CD4-positive, alpha-beta memory T cell (primary cell): ENCODE results near the gene FBRS. TPM values are rescaled to one million over a fixed set of nuclear protein-coding genes. Genes with fewer than 3 reads are reported as not detected.
"Not testable (repeated sequence)": the region's sequence is repeated elsewhere in the genome, so short reads cannot be mapped to it uniquely, and the experiment has no call there.

ENCODE experiments used
- CTCF ChIA-PET: fragments of 350-600 bp; sonication (Branson Sonifier 250); formaldehyde crosslinking; loops from one replicate; lab custom pipeline; 2021; ENCODE audit warnings: inconsistent platforms; ENCODE audit not compliant: partially characterized antibody; lab: Charles Lee
- POLR2A ChIA-PET: fragments of 350-600 bp; sonication (Branson Sonifier 250); formaldehyde crosslinking; loops from one replicate; lab custom pipeline; 2021; ENCODE audit not compliant: partially characterized antibody; lab: Charles Lee
- DNase-seq, 5 donors: peaks; one replicate each; pipeline versions ENCODE4 v3.0.0 to v3.0.0-alpha.2; 2020 to 2022; ENCODE audit warnings: mixed read lengths in 1 of 5
- H3K27ac ChIP-seq: one replicate; pipeline ENCODE4 v1.7.0; 2013; ENCODE audit warnings: low read depth, low read length
- H3K27me3 ChIP-seq: 2 replicates; pipeline ENCODE4 v1.7.0; 2013; ENCODE audit warnings: mild to moderate bottlenecking, low read length, moderate library complexity; ENCODE audit not compliant: insufficient read depth
- H3K36me3 ChIP-seq: 2 replicates; pipeline ENCODE4 v1.7.0; 2013; ENCODE audit warnings: mild to moderate bottlenecking, low read length, moderate library complexity; ENCODE audit not compliant: insufficient read depth
- H3K4me1 ChIP-seq: 2 replicates; pipeline ENCODE4 v1.7.0; 2013; ENCODE audit warnings: mild to moderate bottlenecking, low read length, moderate library complexity; ENCODE audit not compliant: insufficient read depth
- H3K4me3 ChIP-seq, 2 donors: one replicate each; pipeline ENCODE4 v1.7.0; 2013; ENCODE audit warnings: low read length in 2 of 2, mild to moderate bottlenecking in 1 of 2
- H3K9me3 ChIP-seq, 2 donors: one replicate each; pipeline ENCODE4 v1.7.0; 2013; ENCODE audit warnings: low read length in 2 of 2, control low read depth in 1 of 2; ENCODE audit not compliant: control insufficient read depth in 1 of 2
- H3K27ac Mint-ChIP-seq, 7 donors: one replicate each; pipeline ENCODE4 v1.8.0; 2020 to 2021; ENCODE audit warnings: mixed read lengths in 7 of 7, mild to moderate bottlenecking in 6 of 7, inconsistent platforms in 3 of 7, moderate library complexity in 3 of 7
- H3K27me3 Mint-ChIP-seq, 2 donors: one replicate each; pipeline ENCODE4 v1.8.0; 2020 to 2021; ENCODE audit warnings: mixed read lengths in 2 of 2
- H3K36me3 Mint-ChIP-seq, 2 donors: one replicate each; pipeline ENCODE4 v1.8.0; 2020 to 2021; ENCODE audit warnings: mixed read lengths in 2 of 2, inconsistent platforms in 1 of 2, mild to moderate bottlenecking in 1 of 2
- H3K4me1 Mint-ChIP-seq, 4 donors: one replicate each; pipeline ENCODE4 v1.8.0; 2020 to 2021; ENCODE audit warnings: mixed read lengths in 4 of 4, mild to moderate bottlenecking in 1 of 4
- H3K4me3 Mint-ChIP-seq, 8 donors: one replicate each; pipeline ENCODE4 v1.8.0; 2020 to 2021; ENCODE audit warnings: mixed read lengths in 8 of 8, mild to moderate bottlenecking in 7 of 8, moderate library complexity in 6 of 8, inconsistent platforms in 3 of 8
- H3K9me3 Mint-ChIP-seq, 8 donors: one replicate each; pipeline ENCODE4 v1.8.0; 2020 to 2021; ENCODE audit warnings: mixed read lengths in 8 of 8, mild to moderate bottlenecking in 5 of 8, inconsistent platforms in 3 of 8, moderate library complexity in 1 of 8
- intact Hi-C: fragments of 100-400 bp; cut with micrococcal nuclease; formaldehyde crosslinking; loops from one replicate; pipeline ENCODE4 v1.15.1; 2023
- polyA plus RNA-seq, 2 donors: library from polyadenylated mRNA; unstranded; fragments of 300-500 nt; fragmentation: Illumina TruSeq; gene quantifications; one replicate each; pipeline ENCODE4 v1.2.3, GENCODE V29; 2021
- total RNA-seq, 2 experiments: library from RNA; stranded (reverse); gene quantifications; one replicate each; pipeline ENCODE4 v1.2.3, GENCODE V29; 2021

FBRS gene
- total and polyA plus RNA-seq, 4 experiments from 2014 or later: 0.70 to 172 (median 85.9) TPM

DNA sequence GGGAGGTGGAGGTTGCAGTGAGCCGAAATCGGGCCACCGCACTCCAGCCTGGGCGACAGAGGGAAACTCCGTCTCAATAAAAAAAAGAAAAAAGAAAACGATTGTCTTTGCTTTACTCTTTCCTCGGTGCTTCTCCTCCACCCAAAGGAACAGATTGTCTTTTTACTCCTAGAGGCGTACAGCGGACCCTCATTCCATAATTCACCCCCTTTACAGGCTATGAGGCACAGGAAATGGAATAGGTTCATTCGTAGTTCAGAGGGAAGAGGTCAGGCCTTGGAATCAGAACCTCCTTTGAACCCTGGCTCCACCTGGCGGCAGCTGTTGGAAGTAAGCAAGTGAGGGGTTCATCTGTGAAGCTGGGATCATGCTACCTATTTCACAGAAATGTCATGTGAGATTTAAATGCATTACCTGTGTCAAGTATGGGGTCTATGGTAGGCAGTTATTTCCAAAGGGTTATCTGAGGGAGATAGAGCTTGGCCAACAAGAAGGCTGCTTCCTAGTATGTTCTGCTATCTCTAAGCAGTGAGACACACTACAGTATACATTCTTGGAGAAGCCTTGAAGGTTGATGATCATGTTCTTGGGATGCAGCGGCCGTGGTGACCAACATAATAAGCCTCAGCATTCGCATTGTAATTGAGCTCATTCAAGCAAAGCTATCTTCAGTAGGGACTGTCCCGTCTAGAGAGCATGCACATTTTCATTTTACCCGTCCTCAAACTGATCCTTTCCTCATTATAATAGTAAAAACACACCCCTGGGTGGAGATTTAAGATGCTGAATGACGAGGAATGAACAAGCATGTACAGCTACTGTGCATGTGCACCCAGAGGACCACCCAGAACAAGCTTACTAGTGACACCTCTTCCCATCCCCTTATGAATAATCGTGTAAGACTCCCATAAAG is 29.3 kb upstream of the FBRS start:
- H3K36me3 Mint-ChIP-seq: no peaks in the 10 kb centered on the region
- no peak overlapping the region for H3K27ac ChIP-seq
- POLR2A ChIA-PET: interaction anchor here (0.7 to 1.8 kb wide), 13 partner anchors 9 to 211 kb away, joined by 3 to 7 read pairs (median 4); partner anchors contain the start of genes PRR14, ZNF688, ZNF689 and ZNF785
- H3K27me3 ChIP-seq: no peaks in the 10 kb centered on the region
- H3K4me1 ChIP-seq: peaks cover 9% of the 10 kb centered on the region
- peaks cover 0 to 2% (median 0%) of the 10 kb centered on the region in 8 donors for H3K9me3 Mint-ChIP-seq
- intact Hi-C loops: loop anchor here (1.0 to 5.0 kb wide), 3 partner anchors 19 to 199 kb away; partner anchors contain the start of genes DCTPP1, ZNF688 and ZNF689
- H3K36me3 ChIP-seq: no peaks in the 10 kb centered on the region
- DNase-seq: peak; percentile 72 to 83 (median 80)
- H3K4me3 ChIP-seq: peak overlapping the region in 1 of 2 donors; percentile 48
- peaks cover 4 to 9% (median 7%) of the 10 kb centered on the region in 4 donors for H3K4me1 Mint-ChIP-seq
- peak overlapping the region; percentile 38 to 95 (median 87) for H3K27ac Mint-ChIP-seq
- H3K4me3 Mint-ChIP-seq: peak overlapping the region; percentile 67 to 86 (median 78)
- peaks cover 0 to under 1% of the 10 kb centered on the region in 2 donors for H3K27me3 Mint-ChIP-seq
- CTCF ChIA-PET: interaction anchor here (0.6 to 4.7 kb wide), 33 partner anchors 9 to 220 kb away, joined by 3 to 29 read pairs (median 4); partner anchors contain the start of genes DCTPP1, FBRS, PRR14 and ZNF688
- H3K9me3 ChIP-seq: no peaks in the 10 kb centered on the region

GRCh38 chr16:30632454-30632853 is 25.8 kb upstream of the FBRS start:
- H3K36me3 ChIP-seq, H3K4me3 Mint-ChIP-seq, DNase-seq, H3K4me3 ChIP-seq, H3K9me3 ChIP-seq, H3K36me3 Mint-ChIP-seq, H3K9me3 Mint-ChIP-seq, H3K27me3 Mint-ChIP-seq, H3K27ac ChIP-seq, H3K27me3 ChIP-seq, intact Hi-C loops: not testable (repeated sequence)
- ChIA-PET POLR2A (interaction anchor here (0.7 to 3.1 kb wide), 3 partner anchors 17 to 27 kb away, joined by 3 to 37 read pairs (median 25); partner anchors contain the start of genes FBRS, PRR14 and ZNF689), CTCF (interaction anchor here (0.6 to 4.7 kb wide), 11 partner anchors 10 to 202 kb away, joined by 3 to 22 read pairs (median 3); partner anchors contain the start of genes DCTPP1 and ZNF689)
- peak overlapping the region in 1 of 7 donors; percentile 51 for H3K27ac Mint-ChIP-seq
- peaks cover 17% of the 10 kb centered on the region for H3K4me1 ChIP-seq
- peaks cover 6 to 24% (median 17%) of the 10 kb centered on the region in 4 donors for H3K4me1 Mint-ChIP-seq

- Histone ChIP-seq H3K4me1 (peaks cover 15% of the 10 kb centered on the region), H3K4me3 (peak overlapping the region; percentile 73 to 76), H3K36me3 (no peaks in the 10 kb centered on the region), H3K27me3 (no peaks in the 10 kb centered on the region), H3K27ac (peak overlapping the region; percentile 92), H3K9me3 (no peaks in the 10 kb centered on the region)
- no peak for DNase-seq
- Mint-ChIP-seq H3K4me1 (peaks cover 6 to 22% (median 14%) of the 10 kb centered on the region in 4 donors), H3K36me3 (peaks cover 0 to 4% of the 10 kb centered on the region in 2 donors), H3K4me3 (peak overlapping the region; percentile 94 to 96 (median 96)), H3K27me3 (no peaks in the 10 kb centered on the region), H3K9me3 (no peaks in the 10 kb centered on the region), H3K27ac (peak overlapping the region; percentile 97 to 100 (median 99))
- ChIA-PET POLR2A (interaction anchor here (0.5 to 3.1 kb wide), 14 partner anchors 16 to 284 kb away, joined by 3 to 37 read pairs (median 5); partner anchors contain the start of genes DCTPP1, FBRS, PRR14 and SRCAP), CTCF (interaction anchor here (0.9 to 2.9 kb wide), 4 partner anchors 12 to 203 kb away, joined by 3 to 12 read pairs (median 4); partner anchors contain the start of genes DCTPP1 and FBRS)
- intact Hi-C loops: no loop called here
These were observed 24.7 kb upstream of the FBRS start for GRCh38 chr16:30633526-30633925.

- Histone ChIP-seq H3K36me3 (no peaks in the 10 kb centered on the region), H3K27me3 (no peaks in the 10 kb centered on the region), H3K4me3 (no peak overlapping the region), H3K4me1 (peaks cover 13% of the 10 kb centered on the region), H3K9me3 (no peaks in the 10 kb centered on the region), H3K27ac (no peak overlapping the region)
- intact Hi-C loops: no loop called here
- Mint-ChIP-seq H3K4me3 (no peak overlapping the region), H3K27ac (no peak overlapping the region), H3K36me3 (peaks cover 0 to 4% of the 10 kb centered on the region in 2 donors), H3K27me3 (no peaks in the 10 kb centered on the region), H3K9me3 (no peaks in the 10 kb centered on the region), H3K4me1 (peaks cover 2 to 16% (median 10%) of the 10 kb centered on the region in 4 donors)
- ChIA-PET CTCF (interaction anchor here (0.7 to 1.7 kb wide), 8 partner anchors 8 to 523 kb away, joined by 3 to 12 read pairs (median 4); partner anchors contain the start of gene ZNF785), POLR2A (interaction anchor here (1.3 to 2.0 kb wide), 4 partner anchors 14 to 266 kb away, joined by 3 to 8 read pairs (median 5); partner anchors contain the start of genes FBRS, PRR14 and TBC1D10B)
- DNase-seq: no peak
These were observed 21.6 kb upstream of the FBRS start for GRCh38 chr16:30636599-30636998.

DNA sequence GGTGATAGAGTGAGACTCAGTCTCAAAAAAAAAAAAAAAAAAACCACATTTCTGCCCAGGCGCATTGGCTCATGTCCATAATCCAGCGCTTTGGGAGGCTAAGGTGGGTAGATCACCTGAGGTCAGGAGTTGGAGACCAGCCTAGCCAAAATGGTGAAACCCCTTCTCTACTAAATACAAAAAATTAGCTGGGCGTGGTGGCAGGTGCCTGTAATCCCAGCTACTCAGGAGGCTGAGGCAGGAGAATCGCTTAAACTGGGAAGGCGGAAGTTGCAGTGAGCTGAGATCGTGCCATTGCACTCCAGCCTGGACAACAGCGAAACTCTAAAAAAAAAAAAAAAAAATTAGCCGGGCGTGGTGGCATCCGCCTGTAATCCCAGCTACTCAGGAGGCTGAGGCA is 21.1 kb upstream of the FBRS start:
- peaks cover 2 to 16% (median 10%) of the 10 kb centered on the region in 4 donors for H3K4me1 Mint-ChIP-seq
- H3K27me3 ChIP-seq, H3K27ac ChIP-seq, H3K4me3 Mint-ChIP-seq, H3K9me3 ChIP-seq, H3K36me3 ChIP-seq, DNase-seq, H3K9me3 Mint-ChIP-seq, H3K4me3 ChIP-seq, intact Hi-C loops, H3K27ac Mint-ChIP-seq, H3K36me3 Mint-ChIP-seq, H3K27me3 Mint-ChIP-seq: not testable (repeated sequence)
- ChIA-PET POLR2A (interaction anchor here (1.3 to 2.0 kb wide), 3 partner anchors 13 to 266 kb away, joined by 3 to 6 read pairs (median 4); partner anchors contain the start of genes PRR14 and TBC1D10B), CTCF (interaction anchor here (0.7 to 1.7 kb wide), 10 partner anchors 9 to 523 kb away, joined by 3 to 12 read pairs (median 4); partner anchors contain the start of gene ZNF785)
- H3K4me1 ChIP-seq: peaks cover 13% of the 10 kb centered on the region

GRCh38 chr16:30637944-30638343 is 20.3 kb upstream of the FBRS start:
- intact Hi-C loops: no loop called here
- no peaks in the 10 kb centered on the region for H3K27me3 ChIP-seq
- H3K27ac Mint-ChIP-seq: peak overlapping the region in 2 of 7 donors; percentile 53 to 68
- no peak overlapping the region for H3K27ac ChIP-seq
- H3K9me3 Mint-ChIP-seq: no peaks in the 10 kb centered on the region
- peaks cover 0 to 4% of the 10 kb centered on the region in 2 donors for H3K36me3 Mint-ChIP-seq
- H3K9me3 ChIP-seq: no peaks in the 10 kb centered on the region
- no peaks in the 10 kb centered on the region for H3K27me3 Mint-ChIP-seq
- peaks cover 2 to 16% (median 10%) of the 10 kb centered on the region in 4 donors for H3K4me1 Mint-ChIP-seq
- POLR2A ChIA-PET: interaction anchor here (1.0 to 1.4 kb wide), 3 partner anchors 9 to 267 kb away, joined by 3 to 4 read pairs (median 3); partner anchors contain the start of gene TBC1D10B
- peaks cover 13% of the 10 kb centered on the region for H3K4me1 ChIP-seq
- H3K4me3 Mint-ChIP-seq: no peak overlapping the region
- no peak overlapping the region for H3K4me3 ChIP-seq
- CTCF ChIA-PET: interaction anchor here (1.0 to 1.7 kb wide), 5 partner anchors 9 to 102 kb away, joined by 3 to 12 read pairs (median 4); no protein-coding TSS in a partner anchor
- no peaks in the 10 kb centered on the region for H3K36me3 ChIP-seq
- peak in 4 of 5 donors; percentile 35 to 54 (median 36) for DNase-seq
